ENCODE results near the gene OPN4. TPM values are rescaled to one million over a fixed set of nuclear protein-coding genes. Genes with fewer than 3 reads are reported as not detected.

OPN4 gene
- total and polyA plus RNA-seq, 2 donors (not counting 3 experiments of a cell fraction or from before 2014, with no cell fraction given), result not detected

DNA sequence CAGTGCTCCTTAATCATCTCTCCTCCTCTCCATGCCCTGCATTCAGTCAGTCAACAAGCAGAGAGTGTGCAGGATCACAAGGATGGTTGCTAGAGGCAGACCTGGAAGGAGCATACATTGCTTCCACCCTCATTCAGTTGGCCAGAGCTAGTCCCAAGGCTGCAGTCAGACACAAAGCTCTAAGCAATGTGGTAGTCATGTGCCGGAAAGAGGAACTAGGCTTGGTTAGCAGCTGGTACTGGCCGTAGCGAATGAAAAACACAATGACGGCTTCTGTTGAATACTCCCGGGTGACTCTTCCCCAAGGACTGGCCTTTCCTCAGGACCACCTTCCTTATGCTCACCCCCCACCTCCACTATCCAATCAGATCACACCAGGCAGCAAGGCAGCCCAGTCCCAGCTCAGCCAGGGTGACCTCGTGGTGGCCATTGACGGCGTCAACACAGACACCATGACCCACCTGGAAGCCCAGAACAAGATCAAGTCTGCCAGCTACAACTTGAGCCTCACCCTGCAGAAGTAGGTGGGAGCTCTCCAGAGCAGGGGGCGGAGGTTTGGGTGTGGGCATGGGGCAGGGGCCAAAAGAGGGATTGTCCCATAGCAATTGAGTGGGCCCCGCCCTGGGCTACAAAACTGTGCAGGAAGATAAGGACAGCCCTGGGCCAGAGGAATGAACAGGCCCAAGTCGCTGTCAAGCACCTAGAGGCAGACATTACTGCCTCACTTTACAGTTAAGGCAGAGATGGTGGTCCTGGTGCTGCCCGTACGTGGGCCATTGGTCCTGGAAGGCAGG is 24.8 kb downstream of the OPN4 start:
- Histone ChIP-seq H3K9ac (replicated peaks; ENCODE audit: extremely low read depth, insufficient read depth, low read length) (no peak overlapping the region), H3K9me1 (replicated peaks; ENCODE audit: control insufficient read depth, extremely low read depth, insufficient read depth, low read length) (no peaks in the 10 kb centered on the region), H3K9me3 (replicated peaks; ENCODE audit: control insufficient read depth, insufficient read depth, low read length) (no peaks in the 10 kb centered on the region), H3K4me3 (replicated peaks in 1 of 3; ENCODE audit: insufficient read depth in 1 of 3, low read depth in 1 of 3, low read length in 3 of 3) (no peak overlapping the region), H3K27me3 (ENCODE audit: control insufficient read depth in 2 of 2, insufficient read depth in 2 of 2, low read length in 2 of 2) (peaks cover 3 to 14% of the 10 kb centered on the region in 2 experiments), H3K27ac (ENCODE audit: insufficient read depth, low read depth, low read length) (no peak overlapping the region), H3K36me3 (ENCODE audit: control insufficient read depth in 2 of 2, extremely low read depth in 1 of 2, insufficient read depth in 2 of 2, low read length in 2 of 2) (no peaks in the 10 kb centered on the region), H3K4me2 (ENCODE audit: insufficient read depth, low read length) (no peak overlapping the region), H2AFZ (ENCODE audit: low read depth, low read length) (no peak overlapping the region), H3K79me2 (ENCODE audit: control insufficient read depth, insufficient read depth, low read length) (no peaks in the 10 kb centered on the region), H4K20me1 (replicated peaks; ENCODE audit: control insufficient read depth, extremely low read depth, insufficient read depth, low read length) (no peaks in the 10 kb centered on the region), H3K4me1 (ENCODE audit: control insufficient read depth, extremely low read depth, insufficient read depth, low read length) (no peaks in the 10 kb centered on the region)
- TF ChIP-seq, protein P1, sequence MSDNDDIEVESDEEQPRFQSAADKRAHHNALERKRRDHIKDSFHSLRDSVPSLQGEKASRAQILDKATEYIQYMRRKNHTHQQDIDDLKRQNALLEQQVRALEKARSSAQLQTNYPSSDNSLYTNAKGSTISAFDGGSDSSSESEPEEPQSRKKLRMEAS (IDR thresholded peaks at IDR 0.05; ENCODE audit: insufficient read depth, insufficient read length), result no peak
- TF ChIP-seq GATA2 (IDR thresholded peaks at IDR 0.05; ENCODE audit: insufficient read depth, insufficient read length, low read depth, low read length), result no peak
- TF ChIP-seq POLR2AphosphoS5 (IDR thresholded peaks at IDR 0.05; ENCODE audit: insufficient read depth, low read depth, low read length), result no peak
- TF ChIP-seq, protein P2, sequence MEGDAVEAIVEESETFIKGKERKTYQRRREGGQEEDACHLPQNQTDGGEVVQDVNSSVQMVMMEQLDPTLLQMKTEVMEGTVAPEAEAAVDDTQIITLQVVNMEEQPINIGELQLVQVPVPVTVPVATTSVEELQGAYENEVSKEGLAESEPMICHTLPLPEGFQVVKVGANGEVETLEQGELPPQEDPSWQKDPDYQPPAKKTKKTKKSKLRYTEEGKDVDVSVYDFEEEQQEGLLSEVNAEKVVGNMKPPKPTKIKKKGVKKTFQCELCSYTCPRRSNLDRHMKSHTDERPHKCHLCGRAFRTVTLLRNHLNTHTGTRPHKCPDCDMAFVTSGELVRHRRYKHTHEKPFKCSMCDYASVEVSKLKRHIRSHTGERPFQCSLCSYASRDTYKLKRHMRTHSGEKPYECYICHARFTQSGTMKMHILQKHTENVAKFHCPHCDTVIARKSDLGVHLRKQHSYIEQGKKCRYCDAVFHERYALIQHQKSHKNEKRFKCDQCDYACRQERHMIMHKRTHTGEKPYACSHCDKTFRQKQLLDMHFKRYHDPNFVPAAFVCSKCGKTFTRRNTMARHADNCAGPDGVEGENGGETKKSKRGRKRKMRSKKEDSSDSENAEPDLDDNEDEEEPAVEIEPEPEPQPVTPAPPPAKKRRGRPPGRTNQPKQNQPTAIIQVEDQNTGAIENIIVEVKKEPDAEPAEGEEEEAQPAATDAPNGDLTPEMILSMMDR (IDR thresholded peaks at IDR 0.05; ENCODE audit: extremely low read depth in 1 of 2, insufficient read depth in 1 of 2, low read depth in 1 of 2, low read length in 2 of 2), result no peak
- no peak for TF ChIP-seq EZH2 (IDR thresholded peaks at IDR 0.05; ENCODE audit: borderline replicate concordance, low read depth, low read length, severe bottlenecking)
- no peak for TF ChIP-seq FOS (IDR thresholded peaks at IDR 0.05; ENCODE audit: borderline replicate concordance, insufficient read depth, low read length)
- TF ChIP-seq MYC (IDR thresholded peaks at IDR 0.05; ENCODE audit: low read depth, low read length), result no peak
- no peak for TF ChIP-seq JUN (IDR thresholded peaks at IDR 0.05; ENCODE audit: borderline replicate concordance, insufficient read depth, insufficient read length, low read depth)
- no peak for TF ChIP-seq POLR2A (IDR thresholded peaks at IDR 0.05; ENCODE audit: low read depth, low read length)
- no TSS peak for BruUV-seq (replicated peaks)
- POLR2A ChIA-PET, result no interaction called here
- DNase-seq (ENCODE audit: low read depth, low spot score), result no peak
- CTCF ChIA-PET, result no interaction called here
- intact Hi-C loops (cut with micrococcal nuclease), result no loop called here
- dilution Hi-C loops (cut with MboI; ENCODE audit: extremely low pct_ligation_motif_present, low sequenced_read_pairs), result no loop called here
- FAIRE-seq, result no peak

Data from endothelial cell of umbilical vein (primary cell).